NOMO-1 treated with DMSO at 0.1 percent for 48 hours (cell line): Measurements from ENCODE around the gene FAAH2.
"Not testable (repeated sequence)": the region's sequence is repeated elsewhere in the genome, so short reads cannot be mapped to it uniquely, and the experiment has no call there.

Experiments
- DNase-seq: peaks from one replicate; lab custom pipeline; 2025; ENCODE audit not compliant: unreplicated experiment; lab: John Stamatoyannopoulos, UW

The FAAH2 gene

GRCh38 chrX:57286507-57287251 lies at the start of gene FAAH2:
FAAH2 (plus strand) TSS chrX:57286706; CDS start chrX:57286826, 120 bp downstream.
- no peak for DNase-seq

- DNase-seq = no peak
Observed at GRCh38 chrX:57241967-57242366, 44.5 kb upstream of the FAAH2 start.

DNA sequence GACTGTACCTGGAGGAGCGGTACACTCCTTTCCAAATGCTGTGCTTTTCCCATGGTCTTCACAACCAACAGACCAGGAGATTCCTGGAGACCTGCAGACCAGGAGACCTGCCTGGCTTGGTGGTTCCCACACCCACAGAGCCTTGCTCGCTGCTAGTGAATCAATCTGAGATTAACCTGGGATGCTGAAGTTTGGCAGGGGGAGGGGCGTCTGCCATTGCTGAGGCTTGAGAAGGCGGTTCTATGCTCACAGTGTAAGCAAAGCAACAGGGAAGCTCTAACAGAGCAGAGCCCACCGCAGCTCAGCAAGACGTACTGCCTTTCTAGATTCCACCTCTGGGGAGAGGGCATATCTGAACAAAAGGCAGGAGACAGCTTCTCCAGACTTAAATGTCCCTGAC lies 34.5 kb upstream of the FAAH2 start:
- no peak for DNase-seq

GRCh38 chrX:57265126-57265525 lies 21.4 kb upstream of the FAAH2 start:
- no peak for DNase-seq

GRCh38 chrX:57266275-57266674 lies 20.2 kb upstream of the FAAH2 start:
- DNase-seq = no peak

DNA sequence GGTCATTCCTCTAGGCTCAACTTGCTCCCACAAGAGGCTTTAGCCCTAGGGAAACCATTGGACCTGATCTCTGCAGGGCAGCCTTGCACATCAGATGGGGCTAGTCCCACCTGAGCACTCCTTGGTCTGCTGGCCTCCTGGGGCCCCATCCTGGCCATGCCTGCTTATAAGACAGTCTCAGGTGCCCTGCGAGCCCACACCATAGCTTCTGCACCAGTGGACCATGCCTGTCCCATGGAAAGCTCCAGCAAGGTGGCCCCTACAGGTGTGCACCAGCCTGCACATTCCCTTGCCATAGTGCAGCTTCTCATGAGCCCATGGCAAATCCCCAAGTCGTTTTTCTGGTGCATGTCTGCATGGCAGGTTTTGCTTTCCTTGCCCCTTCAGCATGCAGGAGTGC lies 19.6 kb upstream of the FAAH2 start:
- DNase-seq = no peak

DNA sequence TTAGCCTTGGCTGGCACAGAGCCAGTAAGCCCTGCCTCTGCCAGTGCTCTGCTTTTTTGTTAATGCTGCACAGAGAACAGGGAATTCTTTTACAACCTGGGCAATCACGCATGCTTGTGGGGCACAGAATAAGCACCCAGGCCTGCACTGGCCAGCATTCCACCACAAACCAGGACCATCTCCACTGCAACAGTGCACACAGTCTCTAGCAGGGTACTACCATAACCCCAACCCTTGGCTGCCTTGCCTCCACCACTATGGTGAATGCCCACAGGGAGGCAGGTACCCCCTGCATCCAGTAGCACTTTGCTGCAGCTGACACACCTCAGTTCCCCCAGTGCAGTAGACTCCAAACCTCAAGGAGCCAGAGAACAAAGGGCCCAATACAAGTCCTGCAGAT lies 19.2 kb upstream of the FAAH2 start:
- DNase-seq = no peak

- DNase-seq = no peak
Observed at GRCh38 chrX:57270980-57271379, 15.5 kb upstream of the FAAH2 start.

- no peak for DNase-seq
Observed at GRCh38 chrX:57282568-57282967, 3.9 kb upstream of the FAAH2 start.

- no peak for DNase-seq
Observed at GRCh38 chrX:57285001-57285400, 1.5 kb upstream of the FAAH2 start.

DNA sequence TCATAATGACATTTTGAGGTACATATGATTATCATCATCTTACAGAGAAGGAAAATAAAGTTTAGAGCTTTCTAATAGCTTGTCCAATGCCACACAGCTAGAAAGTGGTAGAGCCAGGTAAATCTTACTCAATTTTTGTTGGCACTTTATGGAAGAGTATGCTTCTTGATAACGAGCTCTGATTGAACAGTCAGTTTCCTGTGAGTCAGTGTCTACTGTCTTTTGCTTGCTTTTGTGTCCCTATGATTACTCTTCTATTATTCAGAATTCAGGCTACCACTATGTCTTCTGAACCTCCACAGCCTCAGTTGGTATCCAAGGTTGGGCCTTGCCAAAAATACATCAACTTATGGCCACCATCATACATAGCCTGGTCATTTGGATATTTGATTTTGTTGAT lies 2.6 kb downstream of the FAAH2 start:
- no peak for DNase-seq

DNA sequence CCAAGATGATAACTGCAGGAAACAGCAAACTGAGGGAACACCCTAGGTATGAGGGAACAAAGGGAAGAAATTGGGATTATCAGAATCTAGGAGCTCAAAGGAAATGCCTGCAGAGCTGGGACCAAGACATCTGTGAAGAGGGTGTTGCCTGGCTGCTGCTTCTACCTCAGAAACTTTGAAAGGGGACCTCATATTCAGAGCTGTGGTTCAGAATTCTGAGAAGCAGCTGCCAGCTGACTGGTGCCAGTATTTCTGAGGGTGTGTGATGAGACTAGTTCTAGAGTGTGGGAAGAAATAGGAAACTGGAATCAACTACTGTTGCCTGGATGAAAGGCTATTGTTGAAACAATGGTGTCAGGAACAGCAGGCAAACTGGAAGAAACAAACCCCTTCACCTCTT lies 8.5 kb downstream of the FAAH2 start:
- DNase-seq = no peak

GRCh38 chrX:57295679-57296078 lies 9.2 kb downstream of the FAAH2 start:
- DNase-seq = not testable (repeated sequence)

GRCh38 chrX:57313583-57314215 lies 27.2 kb downstream of the FAAH2 start:
- DNase-seq = no peak

DNA sequence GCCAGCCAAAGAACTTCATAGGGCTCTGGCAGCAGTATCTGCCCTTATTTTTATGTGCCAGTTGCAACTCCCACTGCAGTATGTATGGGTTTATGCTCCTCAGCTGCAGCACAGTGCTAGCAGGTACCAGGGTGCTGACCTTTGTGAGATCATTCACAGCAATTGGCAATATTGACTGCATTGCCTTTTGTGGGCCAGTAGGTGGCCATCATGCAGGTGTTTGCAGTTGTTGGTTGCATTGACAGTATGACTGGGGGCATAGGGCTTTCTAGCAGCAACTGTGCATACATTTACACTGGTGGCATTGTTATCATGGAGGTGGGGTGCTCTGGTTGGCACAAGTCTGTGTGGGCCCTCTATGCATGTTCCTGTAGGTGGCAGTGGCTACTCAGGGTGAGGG lies 42.5 kb downstream of the FAAH2 start:
- DNase-seq = no peak

- not testable (repeated sequence) for DNase-seq
Observed at GRCh38 chrX:57335790-57336189, 49.3 kb downstream of the FAAH2 start.

- DNase-seq = no peak
Observed at GRCh38 chrX:57353472-57354132, 67.1 kb downstream of the FAAH2 start.

DNA sequence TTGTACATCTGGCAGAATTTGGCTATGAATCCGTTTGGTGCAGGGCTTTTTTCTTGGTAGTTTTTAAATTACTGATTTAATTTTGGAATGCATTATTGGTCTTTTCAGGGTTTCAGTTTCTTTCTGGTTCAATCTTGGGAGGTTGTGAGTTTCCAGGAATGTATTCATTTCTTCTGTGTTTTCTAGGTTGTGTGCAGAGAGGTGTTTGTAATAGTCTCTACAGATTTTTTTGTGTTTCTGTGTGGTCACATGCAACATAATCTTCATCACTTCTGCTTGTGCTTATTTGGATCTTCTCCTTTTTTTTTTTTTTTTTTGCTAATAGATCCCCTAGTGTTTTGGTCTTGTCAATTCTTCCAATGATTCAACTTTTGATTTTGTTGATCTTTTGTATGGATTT lies 77.6 kb downstream of the FAAH2 start:
- no peak for DNase-seq

DNA sequence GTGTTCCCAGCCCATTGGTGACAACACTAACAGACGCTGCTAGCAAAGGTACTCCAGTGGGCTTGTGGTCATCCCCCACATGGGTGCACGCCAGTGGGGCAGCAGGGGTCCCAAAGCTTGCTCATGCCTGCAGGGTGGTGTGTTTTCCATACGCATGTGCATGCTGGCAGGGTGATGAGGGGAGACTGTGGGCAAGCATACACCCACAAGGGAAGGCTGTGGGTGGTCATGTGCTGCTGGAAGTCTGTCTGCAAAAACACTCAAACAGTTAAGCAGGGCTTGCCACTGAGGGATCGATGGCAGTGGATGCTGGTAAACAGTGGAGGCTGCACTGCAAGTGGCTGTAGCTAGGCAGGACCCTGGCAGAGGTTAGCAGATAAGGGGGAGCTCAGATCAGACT lies 79.9 kb downstream of the FAAH2 start:
- no peak for DNase-seq

- no peak for DNase-seq
Observed at GRCh38 chrX:57367649-57368048, 81.1 kb downstream of the FAAH2 start.

DNA sequence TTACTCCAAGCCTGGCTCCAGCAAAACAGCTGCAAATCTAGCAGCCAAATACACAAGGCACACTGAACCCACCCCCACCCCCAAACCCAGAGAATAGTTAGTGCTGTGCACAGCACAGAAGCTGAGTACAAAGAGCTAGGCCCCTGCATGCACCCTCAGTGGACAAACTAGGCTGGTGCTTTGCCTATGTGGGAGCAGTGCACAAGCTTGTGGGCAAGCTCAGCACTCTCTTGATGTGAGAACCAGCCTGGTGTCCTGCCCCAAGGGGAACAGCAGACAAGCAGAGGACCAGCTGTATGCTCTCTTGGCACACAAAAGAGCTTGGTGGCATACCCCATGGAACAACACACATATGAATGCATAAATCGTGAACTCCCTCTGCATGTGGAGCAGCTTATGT lies 81.7 kb downstream of the FAAH2 start:
- no peak for DNase-seq

- no peak for DNase-seq
Observed at GRCh38 chrX:57379296-57379695, 92.8 kb downstream of the FAAH2 start.
